ENCODE results near the gene SDK2. TPM values are rescaled to one million over a fixed set of nuclear protein-coding genes. Genes with fewer than 3 reads are reported as not detected.
A peak's percentile ranks its signal among the peaks of the same experiment; 100 is the strongest.

The SDK2 gene
- total RNA-seq, 1 donor, result under 0.01 TPM

DNA sequence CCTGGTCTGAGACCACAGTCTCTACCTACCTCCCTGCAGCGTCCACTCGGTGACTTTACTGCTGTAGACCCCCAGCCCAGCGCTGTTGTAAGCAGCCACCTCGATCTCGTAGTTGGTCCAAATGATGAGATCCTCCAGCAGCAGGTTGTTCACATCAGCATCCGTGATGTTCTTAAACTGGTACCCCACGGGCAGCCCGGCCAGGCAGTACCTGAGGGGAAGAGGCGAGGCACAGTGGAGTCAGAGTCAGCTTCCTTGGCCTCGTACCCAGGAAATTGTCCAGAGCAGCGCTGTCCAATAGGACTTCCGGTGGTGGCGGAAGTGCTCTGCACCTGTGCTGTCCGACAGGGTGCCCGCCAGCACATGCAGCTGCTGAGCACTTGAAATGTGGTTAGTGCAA, 228.5 kb downstream of the SDK2 start:
- Histone ChIP-seq H3K4me3 (ENCODE audit: insufficient read depth, low read length) (no peak overlapping the region), H3K79me2 (ENCODE audit: insufficient read depth, low read length) (no peaks in the 10 kb centered on the region), H3K27ac (ENCODE audit: low read depth, low read length) (no peak overlapping the region), H2AFZ (ENCODE audit: low read length) (no peak overlapping the region), H3K9me3 (ENCODE audit: low read depth, low read length) (no peaks in the 10 kb centered on the region), H3K36me3 (ENCODE audit: insufficient read depth, low read length) (no peaks in the 10 kb centered on the region), H4K20me1 (ENCODE audit: insufficient read depth, low read length) (no peaks in the 10 kb centered on the region), H3K4me1 (ENCODE audit: insufficient read depth, low read length) (no peaks in the 10 kb centered on the region), H3K4me2 (ENCODE audit: insufficient read depth, low read length) (no peak overlapping the region), H3K27me3 (ENCODE audit: insufficient read depth, low read length) (no peaks in the 10 kb centered on the region)
- TF ChIP-seq, protein P1, sequence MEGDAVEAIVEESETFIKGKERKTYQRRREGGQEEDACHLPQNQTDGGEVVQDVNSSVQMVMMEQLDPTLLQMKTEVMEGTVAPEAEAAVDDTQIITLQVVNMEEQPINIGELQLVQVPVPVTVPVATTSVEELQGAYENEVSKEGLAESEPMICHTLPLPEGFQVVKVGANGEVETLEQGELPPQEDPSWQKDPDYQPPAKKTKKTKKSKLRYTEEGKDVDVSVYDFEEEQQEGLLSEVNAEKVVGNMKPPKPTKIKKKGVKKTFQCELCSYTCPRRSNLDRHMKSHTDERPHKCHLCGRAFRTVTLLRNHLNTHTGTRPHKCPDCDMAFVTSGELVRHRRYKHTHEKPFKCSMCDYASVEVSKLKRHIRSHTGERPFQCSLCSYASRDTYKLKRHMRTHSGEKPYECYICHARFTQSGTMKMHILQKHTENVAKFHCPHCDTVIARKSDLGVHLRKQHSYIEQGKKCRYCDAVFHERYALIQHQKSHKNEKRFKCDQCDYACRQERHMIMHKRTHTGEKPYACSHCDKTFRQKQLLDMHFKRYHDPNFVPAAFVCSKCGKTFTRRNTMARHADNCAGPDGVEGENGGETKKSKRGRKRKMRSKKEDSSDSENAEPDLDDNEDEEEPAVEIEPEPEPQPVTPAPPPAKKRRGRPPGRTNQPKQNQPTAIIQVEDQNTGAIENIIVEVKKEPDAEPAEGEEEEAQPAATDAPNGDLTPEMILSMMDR (IDR thresholded peaks at IDR 0.05; ENCODE audit: extremely low read depth, low read depth, low read length), result no peak
- no peak for DNase-seq (ENCODE audit: insufficient read length, low spot score, missing footprints)

- TF ChIP-seq, protein P1 (IDR thresholded peaks at IDR 0.05; ENCODE audit: extremely low read depth, low read depth, low read length), result no peak
- peak; percentile 11 for DNase-seq (ENCODE audit: insufficient read length, low spot score, missing footprints)
- Histone ChIP-seq H3K4me2 (ENCODE audit: insufficient read depth, low read length) (no peak overlapping the region), H3K79me2 (ENCODE audit: insufficient read depth, low read length) (no peaks in the 10 kb centered on the region), H3K36me3 (ENCODE audit: insufficient read depth, low read length) (no peaks in the 10 kb centered on the region), H3K27me3 (ENCODE audit: insufficient read depth, low read length) (no peaks in the 10 kb centered on the region), H3K27ac (ENCODE audit: low read depth, low read length) (no peak overlapping the region), H4K20me1 (ENCODE audit: insufficient read depth, low read length) (no peaks in the 10 kb centered on the region), H3K4me1 (ENCODE audit: insufficient read depth, low read length) (no peaks in the 10 kb centered on the region), H3K4me3 (ENCODE audit: insufficient read depth, low read length) (no peak overlapping the region), H3K9me3 (ENCODE audit: low read depth, low read length) (no peaks in the 10 kb centered on the region), H2AFZ (ENCODE audit: low read length) (no peak overlapping the region)
Observed at GRCh38 chr17:73414171-73414955, 229.9 kb downstream of the SDK2 start.

DNA sequence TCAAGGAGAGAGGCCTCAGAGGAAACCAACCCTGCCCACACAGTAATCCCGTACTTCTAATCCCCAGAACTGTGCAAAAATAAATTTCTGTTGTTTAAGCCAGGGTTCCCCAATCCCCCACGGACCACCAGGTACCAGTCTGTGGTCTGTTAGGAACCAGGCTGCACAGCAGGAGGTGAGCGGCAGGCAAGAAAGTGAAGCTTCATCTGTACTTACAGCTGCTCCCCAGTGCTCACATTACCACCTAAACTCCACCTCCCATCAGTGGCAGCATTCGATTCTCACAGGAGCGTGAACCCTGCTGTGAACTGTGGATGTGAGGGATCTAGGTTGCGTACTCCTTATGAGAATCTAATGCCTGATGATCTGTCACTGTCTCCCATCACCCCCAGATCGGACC, 231.3 kb downstream of the SDK2 start:
- H3K79me2 ChIP-seq (ENCODE audit: insufficient read depth, low read length), result no peaks in the 10 kb centered on the region
- TF ChIP-seq, protein P1 (IDR thresholded peaks at IDR 0.05; ENCODE audit: extremely low read depth, low read depth, low read length), result no peak
- H4K20me1 ChIP-seq (ENCODE audit: insufficient read depth, low read length), result no peaks in the 10 kb centered on the region
- DNase-seq (ENCODE audit: insufficient read length, low spot score, missing footprints), result no peak
- no peaks in the 10 kb centered on the region for H3K9me3 ChIP-seq (ENCODE audit: low read depth, low read length)
- H3K4me1 ChIP-seq (ENCODE audit: insufficient read depth, low read length), result no peaks in the 10 kb centered on the region
- H3K27ac ChIP-seq (ENCODE audit: low read depth, low read length), result no peak overlapping the region
- no peaks in the 10 kb centered on the region for H3K36me3 ChIP-seq (ENCODE audit: insufficient read depth, low read length)
- H2AFZ ChIP-seq (ENCODE audit: low read length), result no peak overlapping the region
- no peaks in the 10 kb centered on the region for H3K27me3 ChIP-seq (ENCODE audit: insufficient read depth, low read length)
- H3K4me2 ChIP-seq (ENCODE audit: insufficient read depth, low read length), result no peak overlapping the region
- H3K4me3 ChIP-seq (ENCODE audit: insufficient read depth, low read length), result no peak overlapping the region

- Histone ChIP-seq H4K20me1 (ENCODE audit: insufficient read depth, low read length) (no peaks in the 10 kb centered on the region), H3K27ac (ENCODE audit: low read depth, low read length) (no peak overlapping the region), H3K27me3 (ENCODE audit: insufficient read depth, low read length) (no peaks in the 10 kb centered on the region), H3K9me3 (ENCODE audit: low read depth, low read length) (no peaks in the 10 kb centered on the region), H3K36me3 (ENCODE audit: insufficient read depth, low read length) (no peaks in the 10 kb centered on the region), H3K4me3 (ENCODE audit: insufficient read depth, low read length) (no peak overlapping the region), H2AFZ (ENCODE audit: low read length) (no peak overlapping the region), H3K79me2 (ENCODE audit: insufficient read depth, low read length) (no peaks in the 10 kb centered on the region), H3K4me2 (ENCODE audit: insufficient read depth, low read length) (no peak overlapping the region), H3K4me1 (ENCODE audit: insufficient read depth, low read length) (no peaks in the 10 kb centered on the region)
- TF ChIP-seq, protein P1 (IDR thresholded peaks at IDR 0.05; ENCODE audit: extremely low read depth, low read depth, low read length), result no peak
- DNase-seq (ENCODE audit: insufficient read length, low spot score, missing footprints), result peak; percentile 25
Observed at GRCh38 chr17:73411313-73411747, 232.9 kb downstream of the SDK2 start.
